Ovary (tissue), 9 donors: ENCODE results near the gene CAMK2D. TPM values are rescaled to one million over a fixed set of nuclear protein-coding genes. Genes with fewer than 3 reads are reported as not detected.

Experiments used
- DNase-seq, 5 donors: peaks; one replicate each; pipeline ENCODE4 v3.0.0-alpha.2; 2019 to 2020
- H3K27ac ChIP-seq, 2 donors: fragments of 200-600 bp; one replicate each; pipeline versions ENCODE4 v1.5.1 to v1.8.0; 2019 to 2022
- H3K27me3 ChIP-seq: fragments of 200-600 bp; one replicate; pipeline ENCODE4 v1.8.0; 2022
- H3K36me3 ChIP-seq: fragments of 200-600 bp; sonication (generic); one replicate; pipeline ENCODE4 v1.5.1; 2019
- H3K4me1 ChIP-seq: one replicate; pipeline ENCODE4 v1.8.1; 2013; ENCODE audit warnings: mild to moderate bottlenecking, moderate library complexity; ENCODE audit not compliant: insufficient read depth
- H3K4me3 ChIP-seq: fragments of 200-600 bp; sonication (generic); one replicate; pipeline ENCODE4 v1.5.1; 2017
- H3K9me3 ChIP-seq, 2 donors: fragments of 200-600 bp in 1 of 2; sonication (generic) in 1 of 2; one replicate each; pipeline versions ENCODE4 v1.5.1 to v1.8.1; 2013 to 2019; ENCODE audit warnings: mild to moderate bottlenecking in 1 of 2, moderate library complexity in 1 of 2
- CTCF ChIP-seq, 3 donors: fragments of 450-650 bp in 2 of 3; fragments of 200-600 bp in 1 of 3; IDR thresholded peaks; one replicate each; pipeline versions ENCODE4 v1.5.1 to v1.8.0; 2016 to 2022; ENCODE audit warnings: antibody characterized with exemption in 3 of 3, mild to moderate bottlenecking in 1 of 3
- EP300 ChIP-seq: sonication (generic); formaldehyde crosslinking; IDR thresholded peaks from one replicate; pipeline ENCODE4 v1.6.1; 2017; ENCODE audit warnings: antibody characterized with exemption
- POLR2A ChIP-seq: fragments of 450-650 bp; IDR thresholded peaks from one replicate; pipeline ENCODE4 v1.6.1; 2017; ENCODE audit warnings: antibody characterized with exemption, mild to moderate bottlenecking, moderate library complexity
- WGBS, 3 donors: extraction: QIAGEN DNeasy Blood & Tissue Kit in 1 of 3; methylation state at CpG; one replicate each; pipeline versions ENCODE4 v1.1.5 to v1.1.7; 2013 to 2017; 5-methylcytosine and 5-hydroxymethylcytosine counted together
- intact Hi-C, 4 donors: fragments of 100-400 bp; cut with DNase I; formaldehyde crosslinking; loops; one replicate each; pipeline versions ENCODE4 v1.11.0 to v1.15.1; 2022 to 2023
- polyA plus RNA-seq, 2 donors: library from polyadenylated mRNA; stranded (reverse); fragments of 200-250 nt in 1 of 2; fragments of 350-450 nt in 1 of 2; fragmentation: Illumina TruSeq in 1 of 2; extraction: RNeasy Lipid Tissue Mini Kit (QIAGEN cat#74804) in 1 of 2; gene quantifications; one replicate each; pipeline ENCODE4 v1.2.3, GENCODE V29; 2013 to 2014
- total RNA-seq, 7 donors: library from RNA; depleted of rRNA in 2 of 7; stranded (reverse); fragments of >200 nt in 2 of 7; fragmentation: NEBNext Ultra II Directional in 3 of 7; extraction: Animal tissue kit (Norgen Biotek cat#: 25700) in 3 of 7; gene quantifications; one replicate each; pipeline versions ENCODE4 v1.1.0 to v1.2.4, GENCODE V29; 2016 to 2023
- donor health status: DM: no; HTN: no; CAD: no; lungs with moderate emphysema.
- donor health status: DM: no; HTN: no; CAD: no.
- donor health status: Bipolar disorder and iron deficiency.
- donor health status: DM: yes; HTN: yes; CAD: no.
- donor health status: DM: no; HTN: no; CAD: no.
- donor health status: DM: yes; HTN: yes; CAD: no.

Gene CAMK2D
- total and polyA plus RNA-seq, 9 donors: 14.2 to 36.9 (median 32.2) TPM

GRCh38 chr4:113604955-113605354 is 156.6 kb downstream of the CAMK2D start:
- intact Hi-C loops: no loop called here
- 72 to 83% (median 79%) methylated on average over 2 of the region's 2 CpGs for WGBS, 3 donors

GRCh38 chr4:113603911-113604310 is 157.6 kb downstream of the CAMK2D start:
- Histone ChIP-seq H3K27me3 (no peaks in the 10 kb centered on the region), H3K27ac (no peak overlapping the region), H3K4me1 (no peaks in the 10 kb centered on the region), H3K4me3 (no peak overlapping the region), H3K36me3 (no peaks in the 10 kb centered on the region), H3K9me3 (no peaks in the 10 kb centered on the region)
- 29 to 40% (median 37%) methylated on average over 1 of the region's 1 CpG for WGBS, 3 donors
- intact Hi-C loops: no loop called here
- no peak for TF ChIP-seq EP300
- TF ChIP-seq CTCF (IDR thresholded peaks at IDR 0.05): no peak
- TF ChIP-seq POLR2A: no peak
- no peak for DNase-seq

More at GRCh38 chr4:113604955-113605354, 156.6 kb downstream of the CAMK2D start:
- no peaks in the 10 kb centered on the region for H3K27me3 ChIP-seq
- H3K9me3 ChIP-seq: no peaks in the 10 kb centered on the region
- DNase-seq: no peak
- H3K4me1 ChIP-seq: no peaks in the 10 kb centered on the region
- no peaks in the 10 kb centered on the region for H3K36me3 ChIP-seq
- no peak overlapping the region for H3K27ac ChIP-seq
- H3K4me3 ChIP-seq: no peak overlapping the region
- TF ChIP-seq EP300: no peak
- TF ChIP-seq CTCF (IDR thresholded peaks at IDR 0.05): no peak
- TF ChIP-seq POLR2A: no peak

GRCh38 chr4:113602646-113603228 is 158.8 kb downstream of the CAMK2D start:
- TF ChIP-seq POLR2A (no peak), EP300 (no peak), CTCF (IDR thresholded peaks at IDR 0.05) (no peak)
- Histone ChIP-seq H3K27ac (no peak overlapping the region), H3K36me3 (no peaks in the 10 kb centered on the region), H3K4me3 (no peak overlapping the region), H3K4me1 (no peaks in the 10 kb centered on the region), H3K27me3 (no peaks in the 10 kb centered on the region), H3K9me3 (no peaks in the 10 kb centered on the region)
- 78 to 86% (median 85%) methylated on average over 8 of the region's 8 CpGs for WGBS, 3 donors
- intact Hi-C loops: no loop called here
- DNase-seq: no peak

- no peak overlapping the region for H3K27ac ChIP-seq
- H3K27me3 ChIP-seq: no peaks in the 10 kb centered on the region
- intact Hi-C loops: no loop called here
- H3K4me1 ChIP-seq: no peaks in the 10 kb centered on the region
- no peak overlapping the region for H3K4me3 ChIP-seq
- DNase-seq: no peak
- TF ChIP-seq CTCF (IDR thresholded peaks at IDR 0.05) (no peak), EP300 (no peak), POLR2A (no peak)
- no peaks in the 10 kb centered on the region for H3K9me3 ChIP-seq
- WGBS, 3 donors: 85 to 94% (median 89%) methylated on average over 4 of the region's 4 CpGs
- no peaks in the 10 kb centered on the region for H3K36me3 ChIP-seq
Measured at GRCh38 chr4:113601636-113602035, 159.9 kb downstream of the CAMK2D start.
